Brain microvascular endothelial cell (primary cell): ENCODE results near the gene ADCY3.

Experiments used
- DNase-seq: peaks from one replicate; pipeline ENCODE4 v3.0.0-alpha.2; 2020
- H3K27ac ChIP-seq: fragments of 250-450 bp; sonication (Bioruptor Pico); 2 replicates; pipeline ENCODE4 v1.5.1; 2020; ENCODE audit warnings: mild to moderate bottlenecking, moderate library complexity
- H3K27me3 ChIP-seq: fragments of 250-450 bp; sonication (Bioruptor Pico); replicated peaks from 2 replicates; pipeline ENCODE4 v1.5.1; 2020; ENCODE audit warnings: mild to moderate bottlenecking
- H3K36me3 ChIP-seq: fragments of 250-450 bp; sonication (Bioruptor Pico); replicated peaks from 2 replicates; pipeline ENCODE4 v1.5.1; 2020; ENCODE audit warnings: mild to moderate bottlenecking
- H3K4me3 ChIP-seq: 2 replicates; pipeline ENCODE4 v1.5.1; 2011; ENCODE audit warnings: low read depth, mild to moderate bottlenecking, control low read depth, low read length, moderate library complexity
- in situ Hi-C: cut with HindIII; loops from 2 replicates; pipeline ENCODE4 v1.10.0; 2017; ENCODE audit warnings: low sequenced_read_pairs, low pct_ligation_motif_present
- TF ChIP-seq, protein P1 (sequence below): IDR thresholded peaks from 2 replicates; pipeline ENCODE4 v1.5.1; 2011; ENCODE audit warnings: low read depth, mild to moderate bottlenecking, moderate library complexity, low read length, control low read depth, inconsistent platforms; ENCODE audit errors: missing control alignments

Gene ADCY3

GRCh38 chr2:24797644-24798043, 122.4 kb downstream of the ADCY3 start:
- no peaks in the 10 kb centered on the region for H3K27me3 ChIP-seq
- H3K27ac ChIP-seq = no peak overlapping the region
- in situ Hi-C loops = no loop called here
- DNase-seq = no peak
- H3K36me3 ChIP-seq = peaks cover 3% of the 10 kb centered on the region
- TF ChIP-seq, protein P1, sequence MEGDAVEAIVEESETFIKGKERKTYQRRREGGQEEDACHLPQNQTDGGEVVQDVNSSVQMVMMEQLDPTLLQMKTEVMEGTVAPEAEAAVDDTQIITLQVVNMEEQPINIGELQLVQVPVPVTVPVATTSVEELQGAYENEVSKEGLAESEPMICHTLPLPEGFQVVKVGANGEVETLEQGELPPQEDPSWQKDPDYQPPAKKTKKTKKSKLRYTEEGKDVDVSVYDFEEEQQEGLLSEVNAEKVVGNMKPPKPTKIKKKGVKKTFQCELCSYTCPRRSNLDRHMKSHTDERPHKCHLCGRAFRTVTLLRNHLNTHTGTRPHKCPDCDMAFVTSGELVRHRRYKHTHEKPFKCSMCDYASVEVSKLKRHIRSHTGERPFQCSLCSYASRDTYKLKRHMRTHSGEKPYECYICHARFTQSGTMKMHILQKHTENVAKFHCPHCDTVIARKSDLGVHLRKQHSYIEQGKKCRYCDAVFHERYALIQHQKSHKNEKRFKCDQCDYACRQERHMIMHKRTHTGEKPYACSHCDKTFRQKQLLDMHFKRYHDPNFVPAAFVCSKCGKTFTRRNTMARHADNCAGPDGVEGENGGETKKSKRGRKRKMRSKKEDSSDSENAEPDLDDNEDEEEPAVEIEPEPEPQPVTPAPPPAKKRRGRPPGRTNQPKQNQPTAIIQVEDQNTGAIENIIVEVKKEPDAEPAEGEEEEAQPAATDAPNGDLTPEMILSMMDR = no peak
- H3K4me3 ChIP-seq = no peak overlapping the region

GRCh38 chr2:24793761-24794435, 126.1 kb downstream of the ADCY3 start:
- in situ Hi-C loops = no loop called here
- H3K4me3 ChIP-seq = peak overlapping the region; percentile 92
- H3K27ac ChIP-seq = peak overlapping the region; percentile 99
- H3K27me3 ChIP-seq = no peaks in the 10 kb centered on the region
- peak; percentile 35 for DNase-seq
- no peaks in the 10 kb centered on the region for H3K36me3 ChIP-seq
- TF ChIP-seq, protein P1 = no peak

GRCh38 chr2:24792874-24793760, 126.9 kb downstream of the ADCY3 start, which contains the start of the genes CENPO and PTRHD1:
CENPO (plus strand) TSS chr2:24793425; CDS start chr2:24793920, 495 bp downstream.
PTRHD1 (minus strand) TSS chr2:24793391; CDS start chr2:24793377, 14 bp downstream.
- Histone ChIP-seq H3K27ac (peak within 1 kb of the TSS; percentile 99), H3K36me3 (no peaks in the 10 kb centered on the region), H3K4me3 (peak within 1 kb of the TSS; percentile 92), H3K27me3 (no peaks in the 10 kb centered on the region)
- in situ Hi-C loops = no loop called here
- DNase-seq = peak; percentile 96
- TF ChIP-seq, protein P1 = peak; percentile 79

GRCh38 chr2:24792542-24792873, 127.5 kb downstream of the ADCY3 start:
- Histone ChIP-seq H3K4me3 (peak overlapping the region; percentile 92), H3K27ac (peak overlapping the region; percentile 99), H3K27me3 (no peaks in the 10 kb centered on the region), H3K36me3 (no peaks in the 10 kb centered on the region)
- in situ Hi-C loops = no loop called here
- TF ChIP-seq, protein P1 = no peak
- no peak for DNase-seq

DNA sequence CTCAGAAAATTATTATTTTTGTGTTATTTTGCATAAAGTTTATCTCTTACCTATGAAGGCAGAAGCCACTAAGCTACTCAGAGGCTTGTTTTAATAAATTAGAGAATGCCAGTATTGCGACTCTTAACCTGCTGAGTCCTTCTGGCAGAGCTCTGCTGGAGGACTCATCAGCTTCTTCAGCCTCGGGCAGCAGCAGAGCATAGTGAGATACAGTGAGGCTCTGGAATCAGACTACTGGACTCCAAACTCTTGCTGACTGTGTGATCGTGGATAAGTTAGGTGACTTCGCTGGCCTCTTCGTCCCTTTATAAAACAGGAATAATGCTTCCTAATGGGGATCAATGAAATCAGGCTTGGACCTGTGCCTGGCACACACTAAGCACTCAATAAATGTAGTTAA, 128.6 kb downstream of the ADCY3 start:
- Histone ChIP-seq H3K4me3 (no peak overlapping the region), H3K27ac (no peak overlapping the region), H3K27me3 (no peaks in the 10 kb centered on the region), H3K36me3 (no peaks in the 10 kb centered on the region)
- DNase-seq = no peak
- TF ChIP-seq, protein P1 = no peak
- in situ Hi-C loops = no loop called here
